BE2C (cell line): ENCODE results near the gene GH2. TPM values are rescaled to one million over a fixed set of nuclear protein-coding genes. Genes with fewer than 3 reads are reported as not detected.

Experiments used
- DNase-seq: peaks from one replicate; pipeline ENCODE4 v3.0.0-alpha.2; 2020
- H3K27me3 ChIP-seq: fragments of 250-450 bp; sonication (Bioruptor Pico); 2 replicates; pipeline ENCODE4 v1.5.1; 2020; ENCODE audit warnings: mild to moderate bottlenecking
- H3K36me3 ChIP-seq: fragments of 250-450 bp; sonication (Bioruptor Pico); 2 replicates; pipeline ENCODE4 v1.5.1; 2020; ENCODE audit warnings: mild to moderate bottlenecking
- H3K4me1 ChIP-seq: fragments of 250-450 bp; sonication (Bioruptor Pico); 2 replicates; pipeline ENCODE4 v1.5.1; 2020
- H3K4me3 ChIP-seq: 2 replicates; pipeline ENCODE4 v1.5.1; 2011; ENCODE audit warnings: low read depth, low read length
- H3K9me3 ChIP-seq: fragments of 250-450 bp; sonication (Bioruptor Pico); 2 replicates; pipeline ENCODE4 v1.5.1; 2020
- polyA plus RNA-seq: library from polyadenylated mRNA; unstranded; fragments of >200 nt; gene quantifications from one replicate; pipeline ENCODE4 v1.2.1, GENCODE V29; 2012; ENCODE audit warnings: low read depth, missing spikeins; ENCODE audit not compliant: insufficient read length, insufficient read depth
- TF ChIP-seq, protein P1 (sequence below): IDR thresholded peaks from 2 replicates; pipeline ENCODE4 v1.5.1; 2012; ENCODE audit warnings: mild to moderate bottlenecking, low read depth, low read length

GH2 gene
- polyA plus RNA-seq: not detected

DNA sequence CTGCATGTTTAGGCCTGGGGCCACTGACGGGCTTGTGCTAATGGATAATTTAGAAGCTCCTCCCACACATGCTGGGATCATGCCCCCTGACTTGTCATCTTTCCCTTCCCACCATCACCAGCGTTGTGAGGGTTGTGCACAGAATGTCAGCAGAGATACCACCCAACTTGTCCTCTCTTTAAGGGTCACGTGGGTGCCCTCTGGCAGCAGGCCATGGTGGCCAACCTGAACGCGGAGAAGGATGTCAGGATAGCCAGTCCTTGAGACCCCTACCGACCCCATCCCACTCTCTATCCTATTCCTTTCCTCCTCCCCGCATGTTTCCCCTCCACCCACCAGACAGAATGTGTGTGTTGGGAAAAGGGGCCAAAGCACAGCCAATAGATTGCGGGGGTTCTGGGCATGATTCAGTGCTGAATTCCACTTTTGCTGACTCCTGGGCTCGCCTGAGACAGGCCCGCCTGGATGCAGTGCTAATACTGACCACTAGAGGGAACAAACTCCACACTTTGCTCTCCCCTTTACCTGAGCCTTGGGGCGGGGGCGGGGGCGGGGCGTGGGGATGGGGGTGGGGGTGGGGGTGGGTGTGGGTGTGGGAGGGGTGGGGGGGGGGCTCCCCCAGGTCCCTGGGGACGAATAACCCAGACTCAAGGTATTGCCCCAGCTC, at the start of gene GH2:
GH2 (minus strand) TSS at position 10 of the 667 bp plus-strand sequence. CDS start 143 bp downstream, outside the sequence.
- H3K4me1 ChIP-seq: peaks cover 3% of the 10 kb centered on the region
- no peaks in the 10 kb centered on the region for H3K9me3 ChIP-seq
- no peak within 1 kb of the TSS for H3K4me3 ChIP-seq
- TF ChIP-seq, protein P1, sequence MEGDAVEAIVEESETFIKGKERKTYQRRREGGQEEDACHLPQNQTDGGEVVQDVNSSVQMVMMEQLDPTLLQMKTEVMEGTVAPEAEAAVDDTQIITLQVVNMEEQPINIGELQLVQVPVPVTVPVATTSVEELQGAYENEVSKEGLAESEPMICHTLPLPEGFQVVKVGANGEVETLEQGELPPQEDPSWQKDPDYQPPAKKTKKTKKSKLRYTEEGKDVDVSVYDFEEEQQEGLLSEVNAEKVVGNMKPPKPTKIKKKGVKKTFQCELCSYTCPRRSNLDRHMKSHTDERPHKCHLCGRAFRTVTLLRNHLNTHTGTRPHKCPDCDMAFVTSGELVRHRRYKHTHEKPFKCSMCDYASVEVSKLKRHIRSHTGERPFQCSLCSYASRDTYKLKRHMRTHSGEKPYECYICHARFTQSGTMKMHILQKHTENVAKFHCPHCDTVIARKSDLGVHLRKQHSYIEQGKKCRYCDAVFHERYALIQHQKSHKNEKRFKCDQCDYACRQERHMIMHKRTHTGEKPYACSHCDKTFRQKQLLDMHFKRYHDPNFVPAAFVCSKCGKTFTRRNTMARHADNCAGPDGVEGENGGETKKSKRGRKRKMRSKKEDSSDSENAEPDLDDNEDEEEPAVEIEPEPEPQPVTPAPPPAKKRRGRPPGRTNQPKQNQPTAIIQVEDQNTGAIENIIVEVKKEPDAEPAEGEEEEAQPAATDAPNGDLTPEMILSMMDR: peak; percentile 66
- DNase-seq: peak; percentile 63
- no peaks in the 10 kb centered on the region for H3K27me3 ChIP-seq
- no peaks in the 10 kb centered on the region for H3K36me3 ChIP-seq

DNA sequence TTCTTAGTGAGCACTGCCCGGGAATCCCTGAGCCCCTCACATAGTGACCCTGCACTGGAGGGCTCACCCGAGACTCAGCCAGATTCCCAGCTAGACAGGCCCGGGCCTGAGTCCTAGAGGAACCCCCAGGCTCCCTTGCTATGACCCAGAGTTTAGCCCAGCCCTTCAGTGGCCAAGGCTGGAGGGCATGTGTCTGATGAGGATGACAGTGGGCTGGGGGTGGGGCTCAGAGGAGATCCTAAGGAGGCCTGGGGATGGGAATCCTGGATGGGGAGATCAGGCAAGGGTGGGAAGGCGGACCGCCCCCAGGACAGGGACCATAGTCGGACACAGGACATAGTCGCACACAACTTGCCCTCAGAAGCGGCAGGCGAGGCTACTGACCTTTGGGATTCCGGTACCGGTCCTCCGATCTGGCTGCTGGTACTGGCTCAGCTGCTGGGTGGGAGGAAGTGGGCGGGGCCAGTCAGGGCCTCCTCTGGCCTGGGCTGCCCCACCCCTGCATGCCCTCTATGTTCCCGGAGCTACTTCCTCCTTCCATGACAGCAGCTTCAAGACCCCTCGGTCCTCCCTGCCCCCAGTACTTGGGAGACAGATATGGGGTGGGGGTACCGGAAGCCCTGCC, 49.3 kb upstream of the GH2 start:
- Histone ChIP-seq H3K36me3 (no peaks in the 10 kb centered on the region), H3K27me3 (no peaks in the 10 kb centered on the region), H3K9me3 (no peaks in the 10 kb centered on the region), H3K4me1 (no peaks in the 10 kb centered on the region), H3K4me3 (no peak overlapping the region)
- TF ChIP-seq, protein P1: no peak
- no peak for DNase-seq

DNA sequence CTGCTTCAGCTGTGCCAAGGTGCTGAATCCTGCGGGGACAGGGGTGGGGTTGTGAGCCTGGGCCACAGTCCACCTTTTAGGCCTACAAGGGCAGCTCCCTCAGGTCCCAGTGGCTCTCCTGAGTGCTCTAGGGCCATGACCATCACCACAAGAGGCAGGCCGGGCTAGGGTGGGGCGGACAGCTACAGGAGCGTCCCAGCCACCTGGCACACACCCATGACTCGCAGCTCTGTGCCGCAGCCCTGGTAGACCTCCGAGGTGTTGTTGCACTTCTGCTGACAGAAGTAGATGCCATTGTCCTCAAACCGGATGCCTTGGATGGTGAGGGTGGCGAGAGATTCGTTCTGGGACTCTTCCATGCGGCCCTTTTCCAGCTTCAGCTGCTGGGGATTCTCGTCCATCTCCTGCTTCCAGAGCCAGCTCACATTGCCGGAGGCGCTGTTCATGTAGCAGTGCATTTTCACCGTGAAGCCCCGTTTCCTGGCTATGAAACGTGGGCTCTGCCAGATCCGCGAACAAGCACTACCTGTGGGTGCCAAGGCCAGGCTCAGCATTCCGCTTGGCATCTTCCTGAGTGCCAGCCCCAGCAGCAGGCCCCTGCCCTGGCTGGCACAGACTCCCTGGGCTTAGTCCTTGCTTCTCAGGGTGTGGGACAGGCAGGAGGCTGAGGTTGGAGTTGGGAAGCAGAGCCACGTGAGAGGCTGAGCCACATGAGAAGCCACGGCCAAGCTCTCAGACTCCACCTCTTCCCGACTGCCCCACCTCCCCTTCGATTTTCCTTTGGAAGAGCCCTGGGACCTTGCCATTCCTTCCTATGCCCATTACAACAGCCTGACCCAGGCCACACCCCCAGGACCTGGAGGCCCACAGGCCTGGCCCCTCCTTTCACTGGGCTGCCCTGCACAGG, 48.4 kb upstream of the GH2 start:
- TF ChIP-seq, protein P1: no peak
- Histone ChIP-seq H3K36me3 (no peaks in the 10 kb centered on the region), H3K4me1 (no peaks in the 10 kb centered on the region), H3K27me3 (no peaks in the 10 kb centered on the region), H3K9me3 (no peaks in the 10 kb centered on the region), H3K4me3 (no peak overlapping the region)
- no peak for DNase-seq

DNA sequence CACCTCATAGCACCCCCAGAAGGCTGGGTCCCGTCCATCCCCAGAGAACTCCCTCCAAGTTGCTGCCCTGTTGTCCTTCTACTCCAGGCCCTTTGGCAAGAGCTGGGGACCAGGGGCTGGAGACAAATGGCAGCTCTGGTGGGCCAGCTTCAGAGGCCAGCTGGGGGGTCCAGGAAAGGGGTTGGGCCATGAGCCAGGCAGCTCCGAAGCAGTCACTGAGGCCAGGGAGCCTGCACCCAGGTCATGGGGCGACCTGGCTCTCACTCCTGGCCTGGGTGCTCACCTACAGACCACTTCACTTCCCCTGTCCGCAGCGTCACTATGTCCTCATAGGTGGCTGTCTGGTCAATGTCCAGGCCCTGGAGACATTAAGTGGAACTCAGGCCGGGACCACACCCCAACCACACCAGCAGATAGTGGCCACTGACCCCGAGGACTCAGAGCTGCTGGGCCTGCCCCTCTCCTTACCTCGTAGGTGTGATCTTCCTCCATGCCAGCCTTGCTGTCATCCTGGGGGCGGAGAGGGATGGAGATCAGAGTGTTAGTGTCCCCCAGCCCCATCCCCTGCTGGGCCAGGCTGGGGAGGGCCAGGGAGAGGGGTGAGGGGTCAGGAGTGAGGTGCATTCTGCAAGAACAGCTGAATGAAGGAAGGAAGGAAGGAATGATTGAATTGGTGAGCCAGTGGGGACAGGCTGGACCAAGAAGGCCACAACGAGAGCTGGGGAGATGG, 47.4 kb upstream of the GH2 start:
- no peaks in the 10 kb centered on the region for H3K27me3 ChIP-seq
- no peaks in the 10 kb centered on the region for H3K36me3 ChIP-seq
- no peaks in the 10 kb centered on the region for H3K9me3 ChIP-seq
- no peak overlapping the region for H3K4me3 ChIP-seq
- TF ChIP-seq, protein P1: no peak
- no peaks in the 10 kb centered on the region for H3K4me1 ChIP-seq
- DNase-seq: no peak

DNA sequence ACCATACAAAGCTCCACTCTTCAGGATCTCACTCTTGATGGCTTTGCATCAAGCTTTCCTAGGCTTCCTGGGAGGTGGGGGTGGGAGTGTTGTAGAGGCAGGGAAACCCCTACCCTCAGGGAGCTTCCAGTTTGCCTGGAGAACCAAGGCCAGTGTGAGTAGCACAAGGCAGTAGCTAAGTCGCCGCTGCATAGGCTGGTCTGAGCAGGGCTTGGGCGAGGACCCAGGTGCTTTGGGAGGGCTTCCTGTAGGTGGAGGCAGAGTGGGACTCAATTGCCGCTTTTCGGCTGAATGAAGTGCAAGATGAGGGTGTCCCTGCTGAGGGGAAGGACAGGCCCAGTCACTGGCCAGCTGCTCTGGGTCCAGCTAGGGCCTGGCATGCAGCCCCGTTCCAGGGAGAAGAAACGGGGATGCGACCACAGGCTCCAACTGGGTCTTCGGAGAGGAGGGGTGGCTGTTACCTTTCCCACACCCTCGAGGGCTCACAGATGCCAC, 46.5 kb upstream of the GH2 start:
- no peak overlapping the region for H3K4me3 ChIP-seq
- no peaks in the 10 kb centered on the region for H3K4me1 ChIP-seq
- H3K9me3 ChIP-seq: no peaks in the 10 kb centered on the region
- TF ChIP-seq, protein P1: no peak
- no peaks in the 10 kb centered on the region for H3K27me3 ChIP-seq
- H3K36me3 ChIP-seq: no peaks in the 10 kb centered on the region
- DNase-seq: no peak
